WTC11 (cell line): Measurements from ENCODE around the gene FEM1B. TPM values are rescaled to one million over a fixed set of nuclear protein-coding genes. Genes with fewer than 3 reads are reported as not detected.

ENCODE experiments used
- ATAC-seq: fragments of 200-7000 bp; cut with Tn5 transposase; 2 replicates; pipeline ENCODE4 v1.10.0; 2021; ENCODE audit warnings: mild to moderate bottlenecking, moderate library complexity
- CTCF ChIA-PET: fragments of 300-600 bp; sonication (Branson Sonifier 250); formaldehyde crosslinking; loops from one replicate; lab custom pipeline; 2021; ENCODE audit warnings: antibody characterized with exemption; lab: Charles Lee
- POLR2A ChIA-PET: fragments of 350-600 bp; sonication (Branson Sonifier 250); formaldehyde crosslinking; loops from one replicate; lab custom pipeline; 2021; ENCODE audit warnings: antibody characterized with exemption; lab: Charles Lee
- DNase-seq: peaks from one replicate; pipeline ENCODE4 v3.0.0; 2021; ENCODE audit warnings: low spot score
- H3K27ac Mint-ChIP-seq: 2 replicates; pipeline ENCODE4 v1.8.0; 2021; ENCODE audit warnings: mixed read lengths
- H3K27me3 Mint-ChIP-seq: 2 replicates; pipeline ENCODE4 v1.8.0; 2021; ENCODE audit warnings: low read depth, mild to moderate bottlenecking, moderate library complexity, mixed read lengths
- H3K36me3 Mint-ChIP-seq: 2 replicates; pipeline ENCODE4 v1.8.0; 2021; ENCODE audit warnings: mixed read lengths
- H3K4me1 Mint-ChIP-seq: 2 replicates; pipeline ENCODE4 v1.8.0; 2022; ENCODE audit warnings: mixed read lengths
- H3K4me3 Mint-ChIP-seq: 2 replicates; pipeline ENCODE4 v1.8.0; 2021; ENCODE audit warnings: mild to moderate bottlenecking, moderate library complexity, mixed read lengths
- H3K9me3 Mint-ChIP-seq: 2 replicates; pipeline ENCODE4 v1.8.0; 2021; ENCODE audit warnings: mixed read lengths
- AFF4 ChIP-seq: sonication (generic); formaldehyde crosslinking; IDR thresholded peaks from 2 replicates; pipeline ENCODE4 v1.8.1; 2023; ENCODE audit warnings: mild to moderate bottlenecking, missing genetic modification reagents, borderline replicate concordance
- ATF2 ChIP-seq: sonication (generic); formaldehyde crosslinking; IDR thresholded peaks from 2 replicates; pipeline ENCODE4 v1.8.1; 2022; ENCODE audit warnings: low read depth, missing genetic modification reagents, borderline replicate concordance
- ELF4 ChIP-seq: sonication (generic); formaldehyde crosslinking; IDR thresholded peaks from 2 replicates; pipeline ENCODE4 v1.8.1; 2022; ENCODE audit warnings: low read depth, mild to moderate bottlenecking, moderate library complexity, missing genetic modification reagents
- ERG ChIP-seq: fragments of 250-450 bp; sonication (Bioruptor Pico); IDR thresholded peaks from 2 replicates; pipeline ENCODE4 v1.8.0; 2021; ENCODE audit warnings: mild to moderate bottlenecking
- FOXK1 ChIP-seq: sonication (generic); formaldehyde crosslinking; IDR thresholded peaks from 2 replicates; pipeline ENCODE4 v1.8.0; 2022; ENCODE audit warnings: mild to moderate bottlenecking, moderate library complexity, missing genetic modification reagents
- FOXP4 ChIP-seq: sonication (generic); formaldehyde crosslinking; IDR thresholded peaks from 2 replicates; pipeline ENCODE4 v1.8.0; 2022; ENCODE audit warnings: mild to moderate bottlenecking, missing genetic modification reagents
- NFYB ChIP-seq: sonication (generic); formaldehyde crosslinking; conservative IDR thresholded peaks from 2 replicates; pipeline ENCODE4 v1.8.0; 2022; ENCODE audit warnings: low read depth, missing genetic modification reagents
- NR2C2 ChIP-seq: sonication (generic); formaldehyde crosslinking; IDR thresholded peaks from 2 replicates; pipeline ENCODE4 v1.8.0; 2022; ENCODE audit warnings: mild to moderate bottlenecking, missing genetic modification reagents
- SMAD3 ChIP-seq: sonication (generic); formaldehyde crosslinking; IDR thresholded peaks from 2 replicates; pipeline ENCODE4 v1.8.0; 2022; ENCODE audit warnings: missing genetic modification reagents, mild to moderate bottlenecking, borderline replicate concordance
- ZNF281 ChIP-seq: sonication (generic); formaldehyde crosslinking; IDR thresholded peaks from 2 replicates; pipeline ENCODE4 v1.8.0; 2023; ENCODE audit warnings: mild to moderate bottlenecking, missing genetic modification reagents
- ZNF512 ChIP-seq: sonication (generic); formaldehyde crosslinking; IDR thresholded peaks from 2 replicates; pipeline ENCODE4 v1.8.1; 2022; ENCODE audit warnings: missing genetic modification reagents, borderline replicate concordance
- total RNA-seq: library from RNA; stranded (reverse); gene quantifications from 3 replicates; pipeline ENCODE4 v1.2.3, GENCODE V29; 2021

FEM1B gene
- total RNA-seq, 1 experiment from 2014 or later, result 64.8 TPM

GRCh38 chr15:68333775-68334470 lies 56.4 kb downstream of the FEM1B start (continued):
- TF ChIP-seq ZNF281 (no peak), FOXK1 (no peak), NR2C2 (CRISPR knock-in tag) (no peak), ERG (no peak), AFF4 (CRISPR knock-in tag) (no peak), ELF4 (CRISPR knock-in tag) (no peak), FOXP4 (CRISPR knock-in tag) (no peak), ATF2 (CRISPR knock-in tag) (no peak), NFYB (CRISPR knock-in tag) (no peak)

- Mint-ChIP-seq H3K36me3 (no peaks in the 10 kb centered on the region), H3K9me3 (no peaks in the 10 kb centered on the region), H3K27me3 (peaks cover under 1% of the 10 kb centered on the region; the same call in 1 of the 2 replicates), H3K4me3 (no peak overlapping the region), H3K4me1 (peaks cover 19% of the 10 kb centered on the region), H3K27ac (no peak overlapping the region)
- POLR2A ChIA-PET, result interaction anchor here (0.8 to 0.9 kb wide), 2 partner anchors 12 to 411 kb away, joined by 3 to 11 read pairs; no protein-coding TSS in a partner anchor
- TF ChIP-seq ZNF512 (CRISPR knock-in tag) (no peak), SMAD3 (CRISPR knock-in tag) (no peak)
- CTCF ChIA-PET, result interaction anchor here (0.6 to 3.1 kb wide), 9 partner anchors 8 to 110 kb away, joined by 3 to 14 read pairs (median 4); no protein-coding TSS in a partner anchor
- ATAC-seq (no peak), DNase-seq (no peak)
These were observed 57.1 kb downstream of the FEM1B start for GRCh38 chr15:68334661-68335124.
